Skeletal muscle tissue (tissue), 4 donors: ENCODE results near the gene RAD23A. TPM values are rescaled to one million over a fixed set of nuclear protein-coding genes. Genes with fewer than 3 reads are reported as not detected.
"Not testable (repeated sequence)": the region's sequence is repeated elsewhere in the genome, so short reads cannot be mapped to it uniquely, and the experiment has no call there.

ENCODE experiments used
- H3K27ac ChIP-seq: one replicate; pipeline ENCODE4 v1.7.0; 2013; ENCODE audit warnings: mild to moderate bottlenecking, low read depth, low read length, inconsistent platforms
- H3K27me3 ChIP-seq, 3 donors: one replicate each; pipeline ENCODE4 v1.7.0; 2013; ENCODE audit warnings: low read length in 3 of 3; ENCODE audit not compliant: control insufficient read depth in 3 of 3, insufficient read depth in 3 of 3
- H3K36me3 ChIP-seq, 3 donors: one replicate each; pipeline ENCODE4 v1.7.0; 2013; ENCODE audit warnings: low read length in 3 of 3; ENCODE audit not compliant: control insufficient read depth in 3 of 3, insufficient read depth in 3 of 3
- H3K4me1 ChIP-seq, 3 donors: one replicate each; pipeline ENCODE4 v1.7.0; 2013; ENCODE audit warnings: low read length in 3 of 3, mild to moderate bottlenecking in 3 of 3; ENCODE audit not compliant: control insufficient read depth in 3 of 3, insufficient read depth in 3 of 3
- H3K4me3 ChIP-seq, 3 donors: one replicate each; pipeline ENCODE4 v1.7.0; 2013; ENCODE audit warnings: low read length in 3 of 3
- H3K9ac ChIP-seq, 3 donors: one replicate each; pipeline ENCODE4 v1.7.0; 2013; ENCODE audit warnings: low read length in 3 of 3, mild to moderate bottlenecking in 3 of 3, moderate library complexity in 2 of 3, low read depth in 1 of 3
- H3K9me3 ChIP-seq, 3 donors: one replicate each; pipeline ENCODE4 v1.7.0; 2013; ENCODE audit warnings: low read length in 3 of 3; ENCODE audit not compliant: control insufficient read depth in 3 of 3
- total RNA-seq: library from RNA; depleted of rRNA; stranded (reverse); fragments of >200 nt; gene quantifications from one replicate; pipeline ENCODE4 v1.2.3, GENCODE V29; 2014
- donor health status: Osteomylitis.

The RAD23A gene
- total RNA-seq, 1 donor from 2014 or later: 57.9 TPM

DNA sequence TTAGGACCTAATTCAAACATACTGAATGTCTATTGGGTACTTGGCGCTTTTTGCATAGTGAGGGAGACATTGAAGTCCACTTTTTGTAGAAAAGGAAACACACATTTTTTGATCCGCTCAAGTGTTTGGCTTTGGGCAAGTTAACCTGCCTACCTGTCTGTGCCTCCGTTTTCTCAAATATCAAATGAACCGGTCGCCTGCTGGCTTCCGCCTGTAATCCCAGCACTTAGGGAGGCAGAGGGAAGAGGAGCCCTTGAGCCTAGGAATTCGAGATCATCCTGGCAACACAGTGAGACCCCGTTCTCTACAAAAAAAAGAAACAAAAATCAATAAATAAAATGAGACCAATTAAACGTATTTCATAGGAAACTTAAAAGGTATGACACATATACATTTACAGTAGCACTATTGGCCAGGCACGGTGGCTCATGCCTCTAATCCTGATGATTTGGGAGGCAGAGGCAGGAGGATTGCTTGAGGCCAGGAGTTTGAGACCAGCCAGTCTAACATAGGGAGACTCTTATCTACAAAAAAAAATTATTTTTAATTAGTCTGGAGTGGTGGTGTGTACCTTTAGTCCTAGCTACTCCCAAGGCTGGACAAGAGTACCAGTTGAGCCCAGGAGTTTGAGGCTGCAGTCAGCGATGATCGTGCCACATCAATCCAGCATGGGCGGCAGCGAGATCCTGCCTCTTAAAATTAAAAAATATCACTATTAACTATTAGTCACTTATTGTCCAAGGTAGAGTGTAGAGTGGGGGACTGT, 1.3 kb downstream of the RAD23A start:
- Histone ChIP-seq H3K27me3 (no peaks in the 10 kb centered on the region), H3K36me3 (peaks cover 50 to 55% (median 54%) of the 10 kb centered on the region in 3 donors), H3K4me3 (peak overlapping the region; percentile 70 to 79 (median 78)), H3K9me3 (no peaks in the 10 kb centered on the region), H3K9ac (peak overlapping the region; percentile 69 to 86 (median 85)), H3K4me1 (peaks cover 41 to 55% (median 42%) of the 10 kb centered on the region in 3 donors), H3K27ac (peak overlapping the region; percentile 91)

DNA sequence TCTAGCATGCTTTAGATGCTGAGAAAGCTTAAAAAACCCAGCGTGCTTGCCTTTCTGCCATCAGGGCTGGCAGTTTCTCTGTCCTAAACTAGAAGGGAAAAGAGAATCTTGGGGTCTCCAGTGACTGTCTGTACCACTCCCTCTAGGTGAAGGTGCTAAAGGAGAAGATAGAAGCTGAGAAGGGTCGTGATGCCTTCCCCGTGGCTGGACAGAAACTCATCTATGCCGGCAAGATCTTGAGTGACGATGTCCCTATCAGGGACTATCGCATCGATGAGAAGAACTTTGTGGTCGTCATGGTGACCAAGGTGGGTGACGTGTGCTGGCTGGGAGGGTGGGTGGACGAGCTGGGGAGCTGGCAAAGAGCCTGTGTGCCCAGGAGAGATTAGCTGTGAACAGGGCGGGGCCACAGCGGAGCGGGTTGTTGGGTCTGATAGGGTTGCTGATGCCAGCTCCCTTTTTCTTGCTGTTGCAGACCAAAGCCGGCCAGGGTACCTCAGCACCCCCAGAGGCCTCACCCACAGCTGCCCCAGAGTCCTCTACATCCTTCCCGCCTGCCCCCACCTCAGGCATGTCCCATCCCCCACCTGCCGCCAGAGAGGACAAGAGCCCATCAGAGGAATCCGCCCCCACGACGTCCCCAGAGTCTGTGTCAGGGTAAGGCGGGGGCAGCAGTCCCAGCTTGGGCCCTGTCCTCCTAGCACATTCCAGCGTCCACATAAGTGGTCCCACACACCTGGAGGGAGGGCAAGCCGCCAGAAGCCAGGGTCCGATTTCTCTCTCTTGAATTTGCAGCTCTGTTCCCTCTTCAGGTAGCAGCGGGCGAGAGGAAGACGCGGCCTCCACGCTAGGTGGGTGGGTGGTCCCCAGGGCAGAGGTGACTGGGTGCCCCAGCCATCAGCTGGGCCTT, 2.3 kb downstream of the RAD23A start:
- H3K9ac ChIP-seq: peak overlapping the region; percentile 47 to 85 (median 59)
- no peaks in the 10 kb centered on the region for H3K27me3 ChIP-seq
- H3K36me3 ChIP-seq: peaks cover 51 to 63% (median 55%) of the 10 kb centered on the region in 3 donors
- H3K9me3 ChIP-seq: no peaks in the 10 kb centered on the region
- H3K4me1 ChIP-seq: peaks cover 43 to 61% (median 52%) of the 10 kb centered on the region in 3 donors
- peak overlapping the region in 1 of 3 donors; percentile 24 for H3K4me3 ChIP-seq
- H3K27ac ChIP-seq: peak overlapping the region; percentile 52

DNA sequence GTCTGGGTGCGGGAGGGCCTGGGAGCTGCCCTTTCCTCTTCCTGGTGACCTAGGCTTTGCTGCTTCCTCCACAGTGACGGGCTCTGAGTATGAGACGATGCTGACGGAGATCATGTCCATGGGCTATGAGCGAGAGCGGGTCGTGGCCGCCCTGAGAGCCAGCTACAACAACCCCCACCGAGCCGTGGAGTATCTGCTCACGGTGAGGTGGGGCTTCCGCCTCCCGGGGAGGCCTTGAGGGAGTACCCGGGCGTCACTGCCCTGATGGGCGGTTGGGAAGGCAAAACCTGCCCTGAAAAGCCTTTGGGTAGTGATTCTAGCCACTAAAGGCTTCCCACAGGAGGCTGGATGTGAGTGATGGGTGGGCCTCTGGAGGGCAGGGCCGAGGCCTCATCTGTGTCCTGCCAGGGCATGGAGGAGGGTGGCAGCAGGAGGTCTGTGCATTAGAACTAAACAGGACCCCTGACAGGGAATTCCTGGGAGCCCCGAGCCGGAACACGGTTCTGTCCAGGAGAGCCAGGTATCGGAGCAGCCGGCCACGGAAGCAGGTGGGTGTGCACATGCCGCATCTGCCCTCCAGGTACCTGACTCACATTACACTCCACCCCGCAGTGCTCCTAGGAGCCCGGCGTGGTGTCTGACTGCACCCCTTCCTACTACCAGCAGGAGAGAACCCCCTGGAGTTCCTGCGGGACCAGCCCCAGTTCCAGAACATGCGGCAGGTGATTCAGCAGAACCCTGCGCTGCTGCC, 3.1 kb downstream of the RAD23A start:
- Histone ChIP-seq H3K9ac (peak overlapping the region in 2 of 3 donors; percentile 23 to 47), H3K4me3 (no peak overlapping the region), H3K27ac (peak overlapping the region; percentile 52), H3K36me3 (peaks cover 50 to 55% (median 54%) of the 10 kb centered on the region in 3 donors), H3K4me1 (peaks cover 47 to 60% (median 60%) of the 10 kb centered on the region in 3 donors), H3K27me3 (no peaks in the 10 kb centered on the region), H3K9me3 (no peaks in the 10 kb centered on the region)

DNA sequence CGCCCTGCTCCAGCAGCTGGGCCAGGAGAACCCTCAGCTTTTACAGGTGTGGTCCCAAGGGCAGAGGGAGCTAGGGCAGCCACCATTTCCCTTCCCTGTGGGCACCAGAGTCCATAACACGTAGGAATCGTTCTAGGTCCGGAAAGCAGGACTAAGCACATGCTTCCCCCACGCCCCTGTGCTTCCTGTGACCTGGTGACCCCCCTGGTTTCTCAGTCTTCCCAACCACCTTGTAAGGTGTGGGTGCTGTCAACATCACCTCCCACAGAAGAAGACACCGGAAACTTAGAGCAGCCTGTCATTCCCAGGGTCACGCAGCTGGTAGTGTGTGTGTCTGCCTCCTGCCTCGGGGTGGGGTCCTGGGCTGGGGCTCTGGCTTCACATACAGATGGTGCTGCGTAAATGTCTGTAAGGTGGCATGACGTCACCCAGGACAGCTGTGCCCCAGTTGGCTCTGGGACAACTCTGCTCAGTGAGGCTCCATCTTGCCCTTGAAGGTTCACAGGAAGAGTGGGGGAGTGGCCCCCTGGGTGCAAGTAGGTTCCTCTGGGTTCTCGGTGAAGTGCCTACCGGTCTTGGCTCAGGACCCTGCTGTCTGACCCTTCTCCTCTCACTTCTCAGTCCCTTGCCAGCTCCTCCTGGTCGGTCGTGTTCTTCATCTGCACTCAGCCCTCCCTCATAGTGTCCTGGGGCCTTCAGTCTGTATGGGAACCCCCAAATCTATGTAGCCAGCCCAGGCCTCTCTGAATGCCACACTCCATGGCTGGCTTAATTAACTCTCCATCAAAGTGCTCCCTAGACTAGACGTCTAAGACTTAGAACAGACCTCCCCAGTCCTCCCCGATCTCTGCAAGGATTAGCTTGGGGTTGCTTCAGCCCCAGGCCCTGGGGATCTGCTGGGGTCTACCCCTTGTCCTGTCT, 4.0 kb downstream of the RAD23A start:
- H3K27ac ChIP-seq: peak overlapping the region; percentile 52
- H3K4me1 ChIP-seq: peaks cover 55 to 69% (median 68%) of the 10 kb centered on the region in 3 donors
- H3K4me3 ChIP-seq: no peak overlapping the region
- H3K9me3 ChIP-seq: no peaks in the 10 kb centered on the region
- peak overlapping the region in 2 of 3 donors; percentile 10 to 45 for H3K9ac ChIP-seq
- no peaks in the 10 kb centered on the region for H3K27me3 ChIP-seq
- peaks cover 51 to 57% (median 57%) of the 10 kb centered on the region in 3 donors for H3K36me3 ChIP-seq

DNA sequence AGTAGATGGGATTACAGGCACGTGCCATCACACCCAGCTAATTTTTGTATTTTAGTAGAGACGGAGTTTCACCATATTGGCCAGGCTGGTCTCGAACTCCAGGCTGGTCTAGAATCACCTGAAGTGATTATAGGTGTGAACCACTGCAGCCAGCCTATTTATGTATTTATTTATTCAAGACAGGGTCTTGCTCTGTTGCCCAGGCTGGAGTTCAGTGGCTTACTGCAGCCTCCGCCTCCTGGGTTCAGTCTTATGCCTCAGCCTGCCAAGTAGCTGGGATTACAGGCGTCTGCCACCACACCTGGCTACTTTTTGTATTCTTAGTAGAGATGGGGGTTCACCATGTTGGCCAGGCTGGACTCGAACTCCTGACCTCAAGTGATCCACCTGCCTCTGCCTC, 6.4 kb downstream of the RAD23A start:
- not testable (repeated sequence) for H3K27me3 ChIP-seq, H3K4me3 ChIP-seq, H3K9ac ChIP-seq, H3K9me3 ChIP-seq
- peaks cover 50 to 60% (median 56%) of the 10 kb centered on the region in 3 donors for H3K36me3 ChIP-seq
- H3K4me1 ChIP-seq: peaks cover 64 to 81% (median 70%) of the 10 kb centered on the region in 3 donors
- peak overlapping the region; percentile 25 for H3K27ac ChIP-seq

DNA sequence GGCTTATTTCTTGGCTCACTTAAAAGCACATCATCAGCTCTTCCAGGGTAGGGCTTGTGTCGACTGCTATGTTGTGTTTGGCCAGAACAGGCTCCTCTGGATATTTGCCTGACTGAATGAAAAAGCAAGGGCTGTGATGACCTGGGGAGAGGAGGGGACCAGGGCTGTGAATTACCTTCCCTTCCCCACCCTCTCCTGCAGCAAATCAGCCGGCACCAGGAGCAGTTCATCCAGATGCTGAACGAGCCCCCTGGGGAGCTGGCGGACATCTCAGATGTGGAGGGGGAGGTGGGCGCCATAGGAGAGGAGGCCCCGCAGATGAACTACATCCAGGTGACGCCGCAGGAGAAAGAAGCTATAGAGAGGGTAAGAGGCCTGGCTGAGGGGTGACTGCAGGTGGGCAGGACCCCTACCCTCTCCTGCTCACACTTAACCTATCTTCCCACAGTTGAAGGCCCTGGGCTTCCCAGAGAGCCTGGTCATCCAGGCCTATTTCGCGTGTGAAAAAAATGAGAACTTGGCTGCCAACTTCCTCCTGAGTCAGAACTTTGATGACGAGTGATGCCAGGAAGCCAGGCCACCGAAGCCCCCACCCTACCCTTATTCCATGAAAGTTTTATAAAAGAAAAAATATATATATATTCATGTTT, 7.0 kb downstream of the RAD23A start:
- H3K9ac ChIP-seq: peak overlapping the region in 1 of 3 donors; percentile 33
- H3K9me3 ChIP-seq: no peaks in the 10 kb centered on the region
- no peaks in the 10 kb centered on the region for H3K27me3 ChIP-seq
- no peak overlapping the region for H3K4me3 ChIP-seq
- H3K36me3 ChIP-seq: peaks cover 50 to 59% (median 54%) of the 10 kb centered on the region in 3 donors
- H3K4me1 ChIP-seq: peaks cover 59 to 76% (median 64%) of the 10 kb centered on the region in 3 donors
- H3K27ac ChIP-seq: peak overlapping the region; percentile 25

DNA sequence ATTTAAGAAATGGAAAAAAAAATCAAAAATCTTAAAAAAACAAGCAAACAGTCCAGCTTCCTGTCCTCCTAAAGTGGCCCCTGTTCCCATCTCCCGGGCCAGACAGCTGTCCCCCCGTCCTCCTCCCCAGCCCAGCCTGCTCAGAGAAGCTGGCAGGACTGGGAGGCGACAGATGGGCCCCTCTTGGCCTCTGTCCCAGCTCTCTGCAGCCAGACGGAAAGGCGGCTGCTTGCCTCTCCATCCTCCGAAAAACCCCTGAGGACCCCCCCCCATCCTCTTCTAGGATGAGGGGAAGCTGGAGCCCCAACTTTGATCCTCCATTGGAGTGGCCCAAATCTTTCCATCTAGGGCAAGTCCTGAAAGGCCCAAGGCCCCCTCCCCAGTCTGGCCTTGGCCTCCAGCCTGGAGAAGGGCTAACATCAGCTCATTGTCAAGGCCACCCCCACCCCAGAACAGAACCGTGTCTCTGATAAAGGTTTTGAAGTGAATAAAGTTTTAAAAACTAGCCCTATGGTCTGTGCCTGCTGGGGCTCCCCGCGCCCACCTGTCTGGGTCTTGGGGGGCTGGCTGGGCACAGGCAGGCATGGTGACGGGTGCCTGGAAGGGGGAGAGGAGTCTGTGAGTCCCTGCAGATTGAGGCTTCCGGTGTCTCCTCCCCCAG, 7.6 kb downstream of the RAD23A start:
- Histone ChIP-seq H3K9ac (peak overlapping the region in 1 of 3 donors; percentile 16), H3K27ac (no peak overlapping the region), H3K4me1 (peaks cover 54 to 69% (median 58%) of the 10 kb centered on the region in 3 donors)

More for the DNA sequence above, 7.6 kb downstream of the RAD23A start:
- Histone ChIP-seq H3K27me3 (no peaks in the 10 kb centered on the region), H3K4me3 (no peak overlapping the region), H3K36me3 (peaks cover 43 to 53% (median 48%) of the 10 kb centered on the region in 3 donors), H3K9me3 (no peaks in the 10 kb centered on the region)
